Natural killer cell (primary cell): ENCODE data around the gene TSPAN11. TPM values are rescaled to one million over a fixed set of nuclear protein-coding genes. Genes with fewer than 3 reads are reported as not detected.
"Not testable (repeated sequence)": the region's sequence is repeated elsewhere in the genome, so short reads cannot be mapped to it uniquely, and the experiment has no call there.

Experiments
- ATAC-seq, 3 donors: fragments of 150-1000 bp in 2 of 3; fragments of 200-7000 bp in 1 of 3; cut with Tn5 transposase; 1 replicate in 1 of 3; 2 replicates in 2 of 3; pipeline ENCODE4 v1.10.0; 2021; ENCODE audit warnings: mild to moderate bottlenecking in 2 of 3, moderate library complexity in 2 of 3
- DNase-seq, 2 donors: peaks; one replicate each; pipeline versions ENCODE4 v3.0.0 to v3.0.0-alpha.2; 2013 to 2021; ENCODE audit warnings: mixed read lengths in 1 of 2
- H3K27ac ChIP-seq: one replicate; pipeline ENCODE4 v1.5.1; 2013; ENCODE audit warnings: mild to moderate bottlenecking, low read length
- H3K27me3 ChIP-seq: one replicate; pipeline ENCODE4 v1.6.1; 2013; ENCODE audit warnings: low read length; ENCODE audit not compliant: control insufficient read depth, insufficient read depth
- H3K36me3 ChIP-seq: one replicate; pipeline ENCODE4 v1.6.1; 2013; ENCODE audit warnings: low read length; ENCODE audit not compliant: control insufficient read depth, insufficient read depth
- H3K4me1 ChIP-seq: one replicate; pipeline ENCODE4 v1.6.1; 2013; ENCODE audit warnings: low read length; ENCODE audit not compliant: control insufficient read depth, insufficient read depth
- H3K4me3 ChIP-seq: one replicate; pipeline ENCODE4 v1.5.1; 2013; ENCODE audit warnings: low read length
- H3K9me3 ChIP-seq: one replicate; pipeline ENCODE4 v1.6.1; 2013; ENCODE audit warnings: low read length; ENCODE audit not compliant: control insufficient read depth, insufficient read depth
- H3K27ac Mint-ChIP-seq, 2 donors: one replicate each; pipeline ENCODE4 v1.8.0; 2022; ENCODE audit warnings: mild to moderate bottlenecking in 2 of 2, mixed read lengths in 2 of 2, moderate library complexity in 1 of 2
- H3K27me3 Mint-ChIP-seq, 2 donors: one replicate each; pipeline ENCODE4 v1.8.0; 2022; ENCODE audit warnings: low read depth in 2 of 2, mixed read lengths in 2 of 2
- H3K36me3 Mint-ChIP-seq: one replicate; pipeline ENCODE4 v1.8.0; 2022; ENCODE audit warnings: mixed read lengths
- H3K4me1 Mint-ChIP-seq, 2 donors: one replicate each; pipeline ENCODE4 v1.8.0; 2022; ENCODE audit warnings: mixed read lengths in 2 of 2
- H3K4me3 Mint-ChIP-seq: one replicate; pipeline ENCODE4 v1.8.0; 2022; ENCODE audit warnings: mild to moderate bottlenecking, moderate library complexity, mixed read lengths
- H3K9me3 Mint-ChIP-seq, 2 donors: one replicate each; pipeline ENCODE4 v1.8.0; 2022; ENCODE audit warnings: mixed read lengths in 2 of 2
- CTCF ChIP-seq: fragments of 200-600 bp; IDR thresholded peaks from one replicate; pipeline ENCODE4 v1.8.0; 2022; ENCODE audit warnings: antibody characterized with exemption
- WGBS: methylation state at CpG from one replicate; pipeline ENCODE4 v1.1.7; 2013; ENCODE audit warnings: missing lambda C conversion rate; ENCODE audit not compliant: insufficient coverage; 5-methylcytosine and 5-hydroxymethylcytosine counted together
- intact Hi-C: fragments of 100-400 bp; cut with micrococcal nuclease; formaldehyde crosslinking; loops from one replicate; pipeline ENCODE4 v1.14.2; 2022
- total RNA-seq, 4 donors: library from RNA; stranded (reverse); fragments of 120-200 nt in 1 of 4; gene quantifications; one replicate each; pipeline versions ENCODE4 v1.2.3 to v1.2.4, GENCODE V29; 2013 to 2022

The TSPAN11 gene
- total RNA-seq, 3 donors from 2014 or later (not counting 1 experiment from before 2014, with no cell fraction given), result not detected

DNA sequence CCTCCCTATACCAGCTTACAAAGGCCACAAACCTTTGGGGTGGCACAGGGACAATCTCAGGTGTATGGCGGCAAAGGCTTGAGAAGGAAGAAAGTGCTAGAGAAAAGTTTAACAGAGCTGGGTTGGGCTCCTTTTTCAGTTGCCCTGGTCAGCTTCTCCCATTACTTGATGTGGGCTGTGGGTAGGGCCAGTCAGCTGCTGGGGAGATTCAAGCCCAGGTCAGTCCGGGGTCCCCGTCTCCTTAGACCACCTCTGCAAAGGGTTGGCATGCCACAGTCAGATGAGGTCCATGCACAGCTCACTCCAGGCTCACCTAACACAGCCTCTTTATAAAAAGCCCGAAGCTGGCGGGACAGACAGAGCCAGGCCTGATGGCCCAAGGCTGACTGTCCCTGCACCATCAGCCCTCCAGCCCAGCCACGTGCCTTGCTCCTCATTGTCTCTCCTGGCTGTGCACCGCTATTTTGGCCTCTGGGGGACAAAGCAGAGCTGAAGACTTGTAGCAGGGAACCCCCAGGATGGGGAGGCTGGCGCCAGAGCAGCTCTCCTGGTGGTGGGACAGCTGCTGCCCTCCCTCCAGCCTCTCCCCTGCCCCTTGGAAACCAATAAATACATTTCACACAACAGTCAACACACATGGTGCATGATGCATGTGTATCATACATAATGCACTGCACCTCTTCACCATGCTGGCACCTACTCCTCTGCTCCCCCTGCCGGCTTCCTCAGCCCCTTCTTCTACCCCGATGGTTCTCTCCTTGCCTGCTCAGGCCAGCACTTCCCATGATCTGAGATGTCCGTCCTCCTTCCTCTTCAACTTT is 85.4 kb downstream of the TSPAN11 start:
- H3K27me3 ChIP-seq, result no peaks in the 10 kb centered on the region
- ATAC-seq (no peak), DNase-seq (no peak)
- Mint-ChIP-seq H3K4me1 (peaks cover 0 to 3% of the 10 kb centered on the region in 2 donors), H3K4me3 (no peak overlapping the region), H3K9me3 (no peaks in the 10 kb centered on the region), H3K27ac (no peak overlapping the region), H3K36me3 (no peaks in the 10 kb centered on the region), H3K27me3 (peaks cover 0 to 7% of the 10 kb centered on the region in 2 donors)
- H3K4me3 ChIP-seq, result no peak overlapping the region
- no peak for TF ChIP-seq CTCF
- no peaks in the 10 kb centered on the region for H3K9me3 ChIP-seq
- no peaks in the 10 kb centered on the region for H3K36me3 ChIP-seq
- no peaks in the 10 kb centered on the region for H3K4me1 ChIP-seq
- 88% methylated on average over 11 of the region's 11 CpGs for WGBS
- intact Hi-C loops, result no loop called here
- H3K27ac ChIP-seq, result no peak overlapping the region

GRCh38 chr12:31012567-31012891 is 86.0 kb downstream of the TSPAN11 start:
- H3K27me3 ChIP-seq, ATAC-seq, intact Hi-C loops, H3K36me3 ChIP-seq, H3K9me3 ChIP-seq, DNase-seq, H3K4me3 ChIP-seq, H3K4me3 Mint-ChIP-seq, H3K27me3 Mint-ChIP-seq, H3K36me3 Mint-ChIP-seq, H3K4me1 ChIP-seq, H3K9me3 Mint-ChIP-seq, H3K27ac Mint-ChIP-seq, H3K27ac ChIP-seq, H3K4me1 Mint-ChIP-seq: not testable (repeated sequence)
- WGBS, result 86% methylated on average over 7 of the region's 7 CpGs

DNA sequence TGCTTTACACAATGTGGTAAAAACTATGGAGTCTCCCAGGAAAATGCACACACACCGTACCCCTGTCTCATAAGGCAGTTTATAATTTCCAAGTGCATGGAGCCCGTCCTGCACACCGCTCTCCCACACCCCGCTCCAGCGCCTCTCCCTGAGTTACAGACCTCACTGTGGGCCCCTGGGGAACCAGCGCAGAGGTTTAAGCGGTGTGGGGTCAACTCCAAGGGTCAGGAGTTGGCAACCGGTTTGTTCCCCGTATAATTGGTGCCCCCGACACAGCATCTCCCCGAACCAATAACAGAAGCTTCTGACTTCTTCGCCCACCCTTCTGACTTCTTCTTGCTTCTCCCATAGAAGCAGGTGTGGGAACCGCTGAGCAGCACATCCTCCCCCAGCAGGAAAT is 88.7 kb downstream of the TSPAN11 start:
- no peaks in the 10 kb centered on the region for H3K36me3 ChIP-seq
- no peaks in the 10 kb centered on the region for H3K4me1 Mint-ChIP-seq
- peaks cover 0 to 7% of the 10 kb centered on the region in 2 donors for H3K27me3 Mint-ChIP-seq
- ATAC-seq (no peak), DNase-seq (no peak)
- no peaks in the 10 kb centered on the region for H3K9me3 Mint-ChIP-seq
- no peaks in the 10 kb centered on the region for H3K36me3 Mint-ChIP-seq
- H3K9me3 ChIP-seq, result no peaks in the 10 kb centered on the region
- no peaks in the 10 kb centered on the region for H3K4me1 ChIP-seq
- WGBS, result 96% methylated on average over 13 of the region's 13 CpGs
- peaks cover 2% of the 10 kb centered on the region for H3K27me3 ChIP-seq
- no peak overlapping the region for H3K27ac ChIP-seq
- no peak for TF ChIP-seq CTCF
- intact Hi-C loops, result no loop called here
- H3K27ac Mint-ChIP-seq, result no peak overlapping the region
- H3K4me3 Mint-ChIP-seq, result no peak overlapping the region
- H3K4me3 ChIP-seq, result no peak overlapping the region

GRCh38 chr12:31016057-31016456 is 89.5 kb downstream of the TSPAN11 start:
- TF ChIP-seq CTCF, result no peak
- WGBS, result 87% methylated on average over 9 of the region's 9 CpGs
- no peaks in the 10 kb centered on the region for H3K4me1 Mint-ChIP-seq
- H3K4me3 Mint-ChIP-seq, result no peak overlapping the region
- Histone ChIP-seq H3K27me3 (peaks cover 2% of the 10 kb centered on the region), H3K4me1 (no peaks in the 10 kb centered on the region), H3K4me3 (no peak overlapping the region), H3K9me3 (no peaks in the 10 kb centered on the region), H3K36me3 (no peaks in the 10 kb centered on the region), H3K27ac (no peak overlapping the region)
- H3K27me3 Mint-ChIP-seq, result peaks cover 0 to 7% of the 10 kb centered on the region in 2 donors
- H3K27ac Mint-ChIP-seq, result no peak overlapping the region
- ATAC-seq, result no peak
- no peaks in the 10 kb centered on the region for H3K9me3 Mint-ChIP-seq
- H3K36me3 Mint-ChIP-seq, result no peaks in the 10 kb centered on the region
- intact Hi-C loops, result no loop called here
- DNase-seq, result no peak
